Measurements from ENCODE around the gene KCNN4.
"Not testable (repeated sequence)": the region's sequence is repeated elsewhere in the genome, so short reads cannot be mapped to it uniquely, and the experiment has no call there.

The KCNN4 gene

GRCh38 chr19:43798546-43799409, 18.0 kb upstream of the KCNN4 start:
- no peak for DNase-seq (ENCODE audit: low spot score)

- no peak for DNase-seq (ENCODE audit: low spot score)
Measured at GRCh38 chr19:43798026-43798545, 17.3 kb upstream of the KCNN4 start.

- DNase-seq (ENCODE audit: low spot score): no peak
Measured at GRCh38 chr19:43797556-43797955, 16.8 kb upstream of the KCNN4 start.

GRCh38 chr19:43797118-43797517, 16.3 kb upstream of the KCNN4 start:
- DNase-seq (ENCODE audit: low spot score): no peak

- DNase-seq (ENCODE audit: low spot score): no peak
Measured at GRCh38 chr19:43790587-43790986, 9.8 kb upstream of the KCNN4 start.

- no peak for DNase-seq (ENCODE audit: low spot score)
Measured at GRCh38 chr19:43789029-43789428, 8.3 kb upstream of the KCNN4 start.

GRCh38 chr19:43786665-43787064, 5.9 kb upstream of the KCNN4 start:
- DNase-seq (ENCODE audit: low spot score): no peak

- peak; percentile 62 for DNase-seq (ENCODE audit: low spot score)
Measured at GRCh38 chr19:43784981-43785808, 4.4 kb upstream of the KCNN4 start.

GRCh38 chr19:43784241-43784980, 3.6 kb upstream of the KCNN4 start:
- peak; percentile 63 for DNase-seq (ENCODE audit: low spot score)

- DNase-seq (ENCODE audit: low spot score): no peak
Measured at GRCh38 chr19:43783636-43784035, 2.9 kb upstream of the KCNN4 start.

GRCh38 chr19:43782689-43783231, 2.0 kb upstream of the KCNN4 start:
- DNase-seq (ENCODE audit: low spot score): no peak

GRCh38 chr19:43782311-43782660, 1.5 kb upstream of the KCNN4 start:
- no peak for DNase-seq (ENCODE audit: low spot score)

- no peak for DNase-seq (ENCODE audit: low spot score)
Measured at GRCh38 chr19:43781630-43782310, 997 bp upstream of the KCNN4 start.

GRCh38 chr19:43779820-43780219, 953 bp downstream of the KCNN4 start:
- DNase-seq (ENCODE audit: low spot score): no peak

- no peak for DNase-seq (ENCODE audit: low spot score)
Measured at GRCh38 chr19:43779147-43779819, 1.5 kb downstream of the KCNN4 start.

GRCh38 chr19:43778651-43779050, 2.1 kb downstream of the KCNN4 start:
- DNase-seq (ENCODE audit: low spot score): no peak

GRCh38 chr19:43777163-43777695, 3.5 kb downstream of the KCNN4 start:
- DNase-seq (ENCODE audit: low spot score): peak; percentile 46

- DNase-seq (ENCODE audit: low spot score): no peak
Measured at GRCh38 chr19:43776286-43776685, 4.5 kb downstream of the KCNN4 start.

GRCh38 chr19:43775299-43775890, 5.4 kb downstream of the KCNN4 start:
- DNase-seq (ENCODE audit: low spot score): no peak

- not testable (repeated sequence) for DNase-seq (ENCODE audit: low spot score)
Measured at GRCh38 chr19:43774940-43775258, 5.9 kb downstream of the KCNN4 start.
